Rectal smooth muscle tissue (tissue), 1 donor: ENCODE data around the gene GPNMB.
"Not testable (repeated sequence)": the region's sequence is repeated elsewhere in the genome, so short reads cannot be mapped to it uniquely, and the experiment has no call there.

ENCODE experiments used
- H3K27ac ChIP-seq: one replicate; pipeline ENCODE4 v1.7.0; 2013; ENCODE audit warnings: low read depth, low read length, inconsistent platforms
- H3K27me3 ChIP-seq: one replicate; pipeline ENCODE4 v1.7.0; 2013; ENCODE audit warnings: low read length; ENCODE audit not compliant: control insufficient read depth, insufficient read depth
- H3K36me3 ChIP-seq: one replicate; pipeline ENCODE4 v1.7.0; 2013; ENCODE audit warnings: low read length; ENCODE audit not compliant: control insufficient read depth, insufficient read depth
- H3K4me1 ChIP-seq: one replicate; pipeline ENCODE4 v1.7.0; 2013; ENCODE audit warnings: low read length; ENCODE audit not compliant: control insufficient read depth, insufficient read depth
- H3K4me3 ChIP-seq: one replicate; pipeline ENCODE4 v1.7.0; 2013; ENCODE audit warnings: low read length
- H3K9ac ChIP-seq: one replicate; pipeline ENCODE4 v1.7.0; 2013; ENCODE audit warnings: low read length

The GPNMB gene

DNA sequence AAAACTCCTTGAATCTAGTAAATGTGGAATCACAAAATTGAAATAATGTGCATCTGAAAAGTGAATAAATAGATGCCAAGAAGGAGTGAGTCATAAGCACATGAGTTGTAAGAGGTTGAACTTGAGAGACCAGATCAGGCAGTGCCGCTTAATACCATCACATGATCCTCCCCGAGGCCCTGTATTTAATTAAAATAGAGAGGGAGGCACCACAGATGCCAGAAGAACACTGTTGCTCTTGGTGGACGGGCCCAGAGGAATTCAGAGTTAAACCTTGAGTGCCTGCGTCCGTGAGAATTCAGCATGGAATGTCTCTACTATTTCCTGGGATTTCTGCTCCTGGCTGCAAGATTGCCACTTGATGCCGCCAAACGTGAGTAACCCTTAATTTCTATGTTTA, at the start of gene GPNMB:
TSS of gene GPNMB (plus strand) at position 221 of the 400 bp plus-strand sequence. CDS start at position 304, 83 bp downstream.
- Histone ChIP-seq H3K27me3 (peaks cover 10% of the 10 kb centered on the region), H3K4me3 (peak within 1 kb of the TSS; percentile 59), H3K4me1 (no peaks in the 10 kb centered on the region), H3K9ac (no peak within 1 kb of the TSS), H3K27ac (peak within 1 kb of the TSS; percentile 40), H3K36me3 (no peaks in the 10 kb centered on the region)

DNA sequence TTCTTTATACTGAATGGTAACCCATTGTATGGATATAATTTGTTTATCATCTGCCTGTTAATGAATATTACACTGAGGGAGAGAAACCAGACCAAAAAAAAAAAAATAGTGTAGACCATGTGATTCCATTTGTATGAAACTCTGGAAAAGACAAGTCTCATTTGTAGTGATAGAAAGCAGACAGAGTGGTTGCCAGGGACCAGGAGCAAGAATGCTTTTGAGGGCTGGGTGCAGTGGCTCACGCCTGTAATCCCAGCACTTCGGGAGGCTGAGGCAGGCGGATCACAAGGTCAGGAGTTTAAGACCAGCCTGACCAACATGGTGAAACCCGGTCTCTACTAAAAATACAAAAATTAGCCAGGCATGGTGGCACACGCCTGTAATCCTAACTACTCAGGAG, 48.8 kb upstream of the GPNMB start:
- peaks cover 13% of the 10 kb centered on the region for H3K36me3 ChIP-seq
- not testable (repeated sequence) for H3K9ac ChIP-seq, H3K27me3 ChIP-seq, H3K27ac ChIP-seq, H3K4me3 ChIP-seq, H3K4me1 ChIP-seq

DNA sequence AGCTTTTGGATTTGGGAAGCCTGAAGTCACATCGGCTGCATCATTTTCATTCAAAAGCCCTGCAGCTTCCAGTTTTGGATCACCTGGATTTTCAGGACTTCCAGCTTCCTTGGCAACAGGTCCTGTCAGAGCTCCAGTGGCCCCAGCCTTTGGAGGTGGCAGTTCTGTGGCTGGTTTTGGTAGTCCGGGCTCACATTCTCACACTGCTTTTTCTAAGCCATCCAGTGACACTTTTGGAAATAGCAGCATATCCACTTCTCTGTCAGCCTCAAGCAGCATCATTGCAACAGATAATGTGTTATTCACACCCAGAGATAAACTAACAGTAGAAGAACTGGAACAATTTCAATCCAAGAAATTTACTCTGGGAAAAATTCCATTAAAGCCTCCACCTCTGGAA, 46.2 kb upstream of the GPNMB start:
- no peak overlapping the region for H3K4me3 ChIP-seq
- no peaks in the 10 kb centered on the region for H3K27me3 ChIP-seq
- H3K36me3 ChIP-seq = peaks cover 11% of the 10 kb centered on the region
- H3K4me1 ChIP-seq = no peaks in the 10 kb centered on the region
- no peak overlapping the region for H3K9ac ChIP-seq
- H3K27ac ChIP-seq = no peak overlapping the region

DNA sequence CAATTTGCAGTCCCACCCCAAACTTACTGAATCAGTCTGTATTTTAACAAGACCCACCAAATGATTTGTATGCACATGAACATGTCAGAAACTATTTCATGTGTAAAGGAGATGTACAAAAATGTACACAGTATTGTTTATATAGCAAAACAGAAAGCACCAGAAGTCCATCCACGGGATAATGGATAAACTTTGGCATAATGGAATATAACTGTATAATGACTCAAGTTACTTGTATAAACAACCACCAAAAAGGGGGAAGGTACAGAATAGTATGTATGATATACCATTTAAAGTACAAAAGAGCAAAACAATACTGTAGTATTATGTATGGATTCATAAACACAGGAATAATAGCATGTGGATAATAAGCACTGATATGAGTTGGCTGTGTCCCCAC, 42.3 kb upstream of the GPNMB start:
- H3K27me3 ChIP-seq = no peaks in the 10 kb centered on the region
- no peaks in the 10 kb centered on the region for H3K4me1 ChIP-seq
- no peak overlapping the region for H3K9ac ChIP-seq
- H3K36me3 ChIP-seq = peaks cover 11% of the 10 kb centered on the region
- H3K4me3 ChIP-seq = no peak overlapping the region
- H3K27ac ChIP-seq = no peak overlapping the region

DNA sequence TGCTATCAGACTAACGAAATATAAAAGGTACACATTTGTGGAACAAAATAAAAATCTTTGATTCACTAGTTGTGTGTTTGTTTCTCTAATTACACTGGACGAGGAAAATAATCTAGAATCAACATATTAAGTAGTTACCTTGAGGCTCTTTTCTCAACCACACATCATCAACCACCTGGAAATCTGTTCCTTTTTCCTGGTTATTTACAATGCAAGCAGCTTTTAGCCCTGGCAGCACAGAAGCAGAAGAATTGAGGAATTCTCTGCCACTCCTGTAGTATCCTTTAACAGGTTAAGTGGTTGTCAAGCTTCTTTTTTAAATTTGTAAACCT, 41.0 kb upstream of the GPNMB start:
- no peak overlapping the region for H3K9ac ChIP-seq
- no peaks in the 10 kb centered on the region for H3K36me3 ChIP-seq
- no peaks in the 10 kb centered on the region for H3K27me3 ChIP-seq
- no peaks in the 10 kb centered on the region for H3K4me1 ChIP-seq
- H3K4me3 ChIP-seq = no peak overlapping the region
- H3K27ac ChIP-seq = no peak overlapping the region

DNA sequence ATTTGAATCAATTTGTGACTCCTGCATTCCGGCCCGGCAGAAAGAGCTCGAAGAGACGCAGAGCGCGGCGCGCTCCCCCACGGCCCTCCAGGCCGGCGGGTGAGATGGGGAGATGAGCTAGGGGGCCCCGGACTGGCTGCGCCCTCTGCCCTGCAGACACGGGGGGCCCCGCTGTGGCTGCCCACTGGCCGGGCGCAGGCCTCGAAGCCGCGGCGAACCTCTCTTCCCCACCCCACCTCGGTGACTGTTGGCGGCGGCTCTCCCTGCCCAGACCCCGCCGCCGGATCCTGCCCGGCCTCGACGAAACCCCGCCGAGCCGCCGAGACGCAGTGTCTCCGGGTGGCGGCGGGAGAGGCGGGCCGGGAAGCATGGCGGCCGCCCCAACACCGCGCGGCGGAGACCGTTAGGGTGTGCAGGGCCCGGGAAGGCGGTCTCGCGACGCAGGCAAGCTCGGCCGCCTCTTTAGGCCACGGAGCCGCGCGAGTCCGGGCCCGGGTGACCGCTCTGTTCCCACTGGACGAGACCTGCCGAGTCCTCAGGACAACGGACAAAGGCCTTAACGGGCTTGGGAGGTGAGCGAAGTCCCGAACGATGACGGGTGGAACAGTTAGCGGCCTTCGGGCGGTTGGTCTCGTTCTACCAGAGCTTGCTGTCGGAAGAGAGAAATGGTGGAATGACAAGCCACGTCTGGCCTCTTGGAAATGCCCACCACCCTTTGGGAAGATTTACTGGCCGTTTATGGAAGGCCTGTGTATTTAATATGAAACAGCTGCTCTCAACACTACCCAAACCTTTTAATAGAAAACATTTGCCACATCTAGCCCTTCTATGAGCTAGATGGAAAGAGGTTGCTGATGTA, 40.4 kb upstream of the GPNMB start:
- no peak overlapping the region for H3K9ac ChIP-seq
- H3K4me1 ChIP-seq = no peaks in the 10 kb centered on the region
- H3K36me3 ChIP-seq = no peaks in the 10 kb centered on the region
- H3K27ac ChIP-seq = no peak overlapping the region
- H3K4me3 ChIP-seq = peak overlapping the region; percentile 7
- H3K27me3 ChIP-seq = no peaks in the 10 kb centered on the region

DNA sequence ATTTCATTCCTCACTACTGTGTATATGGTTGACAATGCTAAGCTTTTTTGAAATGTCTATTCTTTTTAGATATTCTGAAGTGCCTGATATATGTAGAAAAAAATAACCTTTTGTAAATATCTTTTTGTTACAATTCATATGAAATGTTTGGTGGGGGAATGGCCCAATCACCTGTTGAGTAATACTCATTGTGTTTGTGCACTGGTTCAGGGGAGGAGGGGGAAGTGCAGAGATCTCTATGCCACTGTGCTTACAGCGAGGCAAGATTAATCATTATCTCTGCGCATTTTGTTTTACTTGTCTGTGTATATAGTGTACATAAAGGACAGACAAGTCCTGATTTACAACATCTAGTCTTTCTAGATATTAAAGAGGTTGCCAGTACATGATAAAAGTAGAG, 39.6 kb upstream of the GPNMB start:
- H3K27me3 ChIP-seq = no peaks in the 10 kb centered on the region
- H3K4me1 ChIP-seq = no peaks in the 10 kb centered on the region
- H3K27ac ChIP-seq = no peak overlapping the region
- no peak overlapping the region for H3K4me3 ChIP-seq
- no peaks in the 10 kb centered on the region for H3K36me3 ChIP-seq
- H3K9ac ChIP-seq = no peak overlapping the region

DNA sequence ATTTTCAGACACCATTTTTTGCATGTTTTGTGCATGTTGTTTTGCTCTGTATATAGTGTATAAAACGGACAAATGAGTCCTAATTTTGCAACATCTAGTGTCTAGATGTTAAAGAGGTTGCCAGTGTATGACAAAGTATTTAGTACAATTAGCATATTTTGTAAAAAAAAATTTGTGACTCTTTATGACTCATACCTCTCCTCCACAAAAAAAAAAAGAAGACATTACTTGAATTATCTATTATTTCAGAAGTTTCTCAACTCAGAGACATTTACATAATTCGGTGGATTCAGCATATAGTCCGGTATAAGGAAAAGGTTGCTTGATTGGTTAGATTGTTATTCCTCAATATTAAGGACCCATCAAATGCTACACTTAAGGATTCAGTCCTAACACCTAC, 38.7 kb upstream of the GPNMB start:
- H3K4me3 ChIP-seq = no peak overlapping the region
- no peak overlapping the region for H3K27ac ChIP-seq
- H3K27me3 ChIP-seq = no peaks in the 10 kb centered on the region
- H3K9ac ChIP-seq = no peak overlapping the region
- H3K4me1 ChIP-seq = no peaks in the 10 kb centered on the region
- H3K36me3 ChIP-seq = no peaks in the 10 kb centered on the region

DNA sequence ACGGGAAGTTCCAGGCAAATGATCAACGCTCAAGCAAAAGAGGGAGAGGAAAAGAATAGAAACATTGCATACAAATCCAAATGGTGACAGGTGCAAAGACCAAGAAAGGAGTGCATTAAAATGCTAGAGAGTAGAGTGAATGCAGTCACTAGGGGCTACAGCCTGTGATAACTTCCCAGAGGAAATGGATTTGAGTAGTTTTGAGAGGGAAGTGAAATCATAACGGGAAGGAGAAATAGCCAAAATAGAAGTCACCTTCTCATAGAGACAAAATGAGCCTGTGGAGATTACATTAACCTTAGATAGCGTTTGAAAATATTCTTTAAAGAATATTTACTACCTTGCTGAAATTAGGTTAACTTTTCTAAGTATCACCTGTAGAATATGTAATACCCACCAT, 38.3 kb upstream of the GPNMB start:
- Histone ChIP-seq H3K4me3 (no peak overlapping the region), H3K27me3 (no peaks in the 10 kb centered on the region), H3K4me1 (no peaks in the 10 kb centered on the region), H3K36me3 (no peaks in the 10 kb centered on the region), H3K27ac (no peak overlapping the region), H3K9ac (no peak overlapping the region)

DNA sequence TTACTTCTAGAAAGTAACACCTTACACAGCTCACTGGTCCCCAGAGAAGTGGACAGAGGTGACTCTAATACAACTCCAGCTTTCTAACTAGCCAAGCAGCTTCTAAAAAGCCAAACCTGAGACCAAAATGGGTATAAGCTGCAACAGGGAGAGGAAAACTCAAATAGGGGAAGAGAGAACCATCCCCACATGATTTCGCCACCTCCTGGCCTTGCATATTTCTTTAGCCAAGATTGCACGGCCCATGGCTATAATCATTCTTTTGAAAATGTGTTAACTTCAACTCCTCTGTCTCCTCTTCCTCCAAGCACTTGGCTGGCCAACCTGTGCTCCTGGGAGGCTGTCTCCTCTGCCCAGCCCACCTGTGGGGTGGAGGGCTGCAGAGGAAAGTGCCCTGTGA, 36.1 kb upstream of the GPNMB start:
- H3K4me3 ChIP-seq = no peak overlapping the region
- no peak overlapping the region for H3K9ac ChIP-seq
- no peak overlapping the region for H3K27ac ChIP-seq
- H3K36me3 ChIP-seq = no peaks in the 10 kb centered on the region
- no peaks in the 10 kb centered on the region for H3K27me3 ChIP-seq
- no peaks in the 10 kb centered on the region for H3K4me1 ChIP-seq

DNA sequence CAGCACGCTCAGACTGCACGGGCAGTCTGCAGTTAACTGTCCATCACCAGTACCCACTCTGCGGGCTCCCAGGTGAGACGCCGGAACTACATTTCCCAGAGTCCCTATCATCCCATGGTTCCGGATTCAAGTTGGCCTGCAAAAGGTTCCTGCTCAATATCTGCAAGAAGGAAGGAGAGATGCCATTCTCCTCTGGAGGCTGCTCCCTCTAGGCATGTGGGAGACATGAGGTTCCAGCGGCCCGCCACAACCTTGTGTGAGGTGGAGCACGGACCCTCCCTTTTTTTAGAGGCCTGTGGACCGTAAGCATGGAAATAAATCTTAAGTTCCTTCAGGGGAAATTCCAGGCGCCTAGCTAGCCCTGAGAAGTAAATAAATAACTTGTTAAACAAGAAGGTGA, 35.0 kb upstream of the GPNMB start:
- Histone ChIP-seq H3K27me3 (no peaks in the 10 kb centered on the region), H3K27ac (no peak overlapping the region), H3K36me3 (no peaks in the 10 kb centered on the region), H3K9ac (no peak overlapping the region), H3K4me1 (no peaks in the 10 kb centered on the region), H3K4me3 (no peak overlapping the region)

DNA sequence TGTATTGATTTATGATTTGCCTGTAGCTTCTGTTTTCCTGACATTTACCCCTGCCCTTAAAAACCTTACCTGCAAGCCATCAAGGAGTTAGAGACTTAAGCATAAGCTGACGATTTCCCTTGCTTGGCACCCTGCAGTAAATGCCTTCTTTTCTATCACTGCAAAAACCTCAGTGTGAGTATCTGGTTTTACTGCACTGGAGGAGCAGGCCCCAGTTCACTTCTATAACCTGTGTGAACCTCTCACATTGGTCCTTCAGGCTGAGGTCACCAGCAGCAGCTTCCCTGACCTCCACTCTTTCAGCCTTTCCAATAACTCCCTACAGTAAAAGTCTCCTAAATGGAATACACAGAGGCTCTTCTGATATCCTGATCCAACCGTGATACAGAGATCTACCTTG, 34.2 kb upstream of the GPNMB start:
- Histone ChIP-seq H3K27ac (no peak overlapping the region), H3K36me3 (no peaks in the 10 kb centered on the region), H3K4me1 (no peaks in the 10 kb centered on the region), H3K9ac (no peak overlapping the region), H3K27me3 (no peaks in the 10 kb centered on the region), H3K4me3 (no peak overlapping the region)

DNA sequence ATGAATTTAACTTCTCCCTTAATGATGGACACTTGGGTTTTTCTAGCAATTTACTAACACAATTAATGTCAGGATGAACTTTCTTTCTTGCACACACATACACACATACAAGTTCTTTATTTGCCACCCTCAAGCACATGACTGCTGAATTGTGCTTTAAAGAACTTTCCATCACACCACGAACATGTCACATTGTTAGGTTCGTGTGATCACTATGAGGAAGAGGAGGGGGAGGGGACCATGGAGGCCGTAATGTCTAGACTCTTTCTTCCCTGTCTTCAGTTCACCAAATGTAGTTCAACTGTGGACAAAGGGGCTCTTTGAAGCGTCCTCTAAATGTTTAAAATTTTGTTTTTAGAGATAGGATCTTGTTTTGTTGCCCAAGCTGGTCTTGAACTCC, 33.7 kb upstream of the GPNMB start:
- Histone ChIP-seq H3K27ac (no peak overlapping the region), H3K9ac (no peak overlapping the region), H3K4me1 (no peaks in the 10 kb centered on the region), H3K27me3 (no peaks in the 10 kb centered on the region), H3K4me3 (no peak overlapping the region), H3K36me3 (no peaks in the 10 kb centered on the region)
